ENCODE results near the gene HSD11B2. TPM values are rescaled to one million over a fixed set of nuclear protein-coding genes. Genes with fewer than 3 reads are reported as not detected.

HSD11B2 gene
- total and polyA plus RNA-seq, 2 of the 8 experiments (the other 6 are each of a cell fraction or from before 2014, with no cell fraction given), result 28.7 to 32.9 TPM

- Histone ChIP-seq H4K91ac (replicated peaks; ENCODE audit: insufficient read length, low read length) (no peak overlapping the region), H3K4me2 (ENCODE audit: insufficient read depth in 1 of 2, low read depth in 2 of 2, low read length in 2 of 2) (no peak overlapping the region), H3K23me2 (ENCODE audit: low read depth, low read length) (peaks cover 2% of the 10 kb centered on the region; the same call in 1 of the 2 replicates), H3K14ac (ENCODE audit: insufficient read length) (no peak overlapping the region), H4K20me1 (replicated peaks in 1 of 2; ENCODE audit: control insufficient read depth in 1 of 2, insufficient read depth in 2 of 2, low read length in 2 of 2) (no peaks in the 10 kb centered on the region), H2BK5ac (ENCODE audit: low read depth, low read length) (no peak overlapping the region; the same call in 1 of the 2 replicates), H3K18ac (ENCODE audit: extremely low read depth, low read length) (no peak overlapping the region), H3K27ac (ENCODE audit: low read depth, low read length) (no peak overlapping the region), H3K27me3 (replicated peaks in 1 of 4; ENCODE audit: control insufficient read depth in 3 of 4, extremely low read depth in 1 of 4, insufficient read depth in 3 of 4, low read length in 3 of 4) (no peaks in the 10 kb centered on the region; a peak in 1 of 7 replicates), H3K4ac (replicated peaks; ENCODE audit: insufficient read length, low read depth, low read length) (no peak overlapping the region), H4K8ac (ENCODE audit: extremely low read depth, insufficient read depth, low read length) (no peak overlapping the region), H3K9ac (replicated peaks in 1 of 4; ENCODE audit: extremely low read depth in 1 of 4, low read depth in 3 of 4, low read length in 3 of 4) (no peak overlapping the region), H4K5ac (ENCODE audit: insufficient read length, low read depth, low read length) (no peak overlapping the region), H3K56ac (replicated peaks; ENCODE audit: insufficient read length, low read depth, low read length) (no peak overlapping the region), H2BK12ac (ENCODE audit: low read depth, low read length) (peak overlapping the region; percentile 27; the same call in 1 of the 2 replicates), H2BK120ac (replicated peaks; ENCODE audit: low read depth, low read length) (no peak overlapping the region), H3K79me1 (ENCODE audit: low read depth, low read length) (no peaks in the 10 kb centered on the region), H2AFZ (ENCODE audit: low read length) (no peak overlapping the region), H3K23ac (ENCODE audit: insufficient read length) (no peak overlapping the region), H3K36me3 (ENCODE audit: control insufficient read depth in 2 of 4, insufficient read depth in 4 of 4, low read length in 3 of 4) (no peaks in the 10 kb centered on the region), H2BK20ac (ENCODE audit: low read length) (no peak overlapping the region), H3K4me1 (replicated peaks in 1 of 4; ENCODE audit: control insufficient read depth in 3 of 4, insufficient read depth in 4 of 4, low read length in 3 of 4) (peaks cover 0 to 26% (median 9%) of the 10 kb centered on the region in 4 experiments; a peak in 5 of 7 replicates), H2BK15ac (ENCODE audit: low read length) (no peak overlapping the region; the same call in 1 of the 2 replicates), H3K4me3 (ENCODE audit: extremely low read depth in 1 of 4, insufficient read depth in 2 of 4, low read depth in 3 of 4, low read length in 4 of 4) (no peak overlapping the region), H3K79me2 (ENCODE audit: control insufficient read depth in 1 of 2, insufficient read depth in 2 of 2, low read length in 2 of 2) (no peaks in the 10 kb centered on the region), H3K9me3 (ENCODE audit: insufficient read depth in 2 of 2, low read depth in 1 of 2, low read length in 1 of 2) (no peaks in the 10 kb centered on the region), H2AK5ac (ENCODE audit: low read depth, low read length) (peak overlapping the region; percentile 16; the same call in 1 of the 2 replicates)
- ChIA-PET POLR2A (ENCODE audit: partially characterized antibody) (interaction anchor here (0.6 to 1.6 kb wide), 5 partner anchors 8 to 32 kb away, joined by 3 to 4 read pairs (median 3); no protein-coding TSS in a partner anchor), CTCF (ENCODE audit: partially characterized antibody) (interaction anchor here (0.5 to 32.4 kb wide), 8 partner anchors 7 to 476 kb away, joined by 3 to 476 read pairs (median 6); partner anchors contain the start of genes TPPP3 and ZDHHC1)
- FAIRE-seq (no peak), DNase-seq (ENCODE audit: low read depth in 1 of 2, low spot score in 2 of 2) (no peak)
- 81% methylated on average over 18 of the region's 18 CpGs; no CpG with 5 or more reads in 1 of the 2 experiments for WGBS, 2 experiments (ENCODE audit: extremely low coverage in 1 of 2, insufficient coverage in 1 of 2, insufficient read length in 1 of 2, insufficient replicate concordance in 2 of 2, low coverage in 1 of 2, low lambda C conversion rate in 2 of 2, missing lambda C conversion rate in 1 of 2)
- no peak for TF ChIP-seq GTF2F1 (IDR thresholded peaks at IDR 0.05; ENCODE audit: borderline replicate concordance, low read depth, low read length)
- no peak for TF ChIP-seq POLR2AphosphoS5 (IDR thresholded peaks at IDR 0.05; ENCODE audit: low read depth, low read length)
These were observed 24.6 kb upstream of the HSD11B2 start for GRCh38 chr16:67406111-67406971.
